OCI-LY1 (cell line): ENCODE results near the gene COL15A1.

Experiments
- H2AFZ ChIP-seq: fragments of 200-600 bp; sonication (generic), shearing (Covaris generic); 2 replicates; pipeline ENCODE4 v1.6.0; 2014; ENCODE audit warnings: antibody characterized with exemption, mild to moderate bottlenecking, low read length
- H3F3A ChIP-seq: fragments of 200-600 bp; sonication (generic), shearing (Covaris generic); 2 replicates; pipeline ENCODE4 v1.6.0; 2014; ENCODE audit warnings: mild to moderate bottlenecking, antibody characterized with exemption, low read length, moderate library complexity; ENCODE audit not compliant: insufficient read depth
- H3K27ac ChIP-seq: fragments of 200-600 bp; sonication (generic); 2 replicates; pipeline ENCODE4 v1.5.1; 2014; ENCODE audit warnings: low read length, mixed run types, mild to moderate bottlenecking, low read depth; ENCODE audit not compliant: poor library complexity, severe bottlenecking
- H3K27me3 ChIP-seq: fragments of 200-600 bp; sonication (generic); 2 replicates; pipeline ENCODE4 v1.6.0; 2014; ENCODE audit warnings: antibody characterized with exemption, mild to moderate bottlenecking, low read length, moderate library complexity; ENCODE audit not compliant: insufficient read depth
- H3K36me3 ChIP-seq: fragments of 200-600 bp; sonication (generic); 2 replicates; pipeline ENCODE4 v1.6.1; 2014; ENCODE audit warnings: mild to moderate bottlenecking, antibody characterized with exemption, low read length, moderate library complexity, mixed read lengths; ENCODE audit not compliant: insufficient read depth
- H3K4me1 ChIP-seq: fragments of 200-600 bp; sonication (generic); 2 replicates; pipeline ENCODE4 v1.5.1; 2014; ENCODE audit warnings: mild to moderate bottlenecking, low read length, moderate library complexity; ENCODE audit not compliant: insufficient read depth, severe bottlenecking
- H3K4me2 ChIP-seq: fragments of 200-600 bp; sonication (generic), shearing (Covaris generic); 2 replicates; pipeline ENCODE4 v1.6.1; 2014; ENCODE audit warnings: low read length
- H3K4me3 ChIP-seq: fragments of 200-600 bp; sonication (generic); 2 replicates; pipeline ENCODE4 v1.5.1; 2014; ENCODE audit warnings: low read length, low read depth, mild to moderate bottlenecking, mixed read lengths; ENCODE audit not compliant: poor library complexity, severe bottlenecking
- H3K79me2 ChIP-seq: fragments of 200-600 bp; shearing (Covaris generic); 2 replicates; pipeline ENCODE4 v1.6.1; 2016; ENCODE audit warnings: mixed run types, low read length, mixed read lengths; ENCODE audit not compliant: insufficient read depth
- H3K9ac ChIP-seq: fragments of 200-600 bp; sonication (generic), shearing (Covaris generic); 2 replicates; pipeline ENCODE4 v1.6.1; 2014; ENCODE audit warnings: mild to moderate bottlenecking, low read length, mixed read lengths
- H3K9me2 ChIP-seq: fragments of 200-600 bp; sonication (generic), shearing (Covaris generic); 2 replicates; pipeline ENCODE4 v1.6.1; 2014; ENCODE audit warnings: low read depth, mild to moderate bottlenecking, low read length, mixed read lengths
- H3K9me3 ChIP-seq: fragments of 200-600 bp; shearing (Covaris generic); 2 replicates; pipeline ENCODE4 v1.6.1; 2014; ENCODE audit warnings: low read length, mixed read lengths
- H4K20me1 ChIP-seq: fragments of 200-600 bp; sonication (generic), shearing (Covaris generic); 2 replicates; pipeline ENCODE4 v1.6.0; 2016; ENCODE audit warnings: mild to moderate bottlenecking, low read length; ENCODE audit not compliant: insufficient read depth
- CTCF ChIP-seq: fragments of 200-600 bp; sonication (generic), shearing (Covaris generic); IDR thresholded peaks from 2 replicates; pipeline ENCODE4 v1.5.1; 2017; ENCODE audit warnings: mild to moderate bottlenecking, antibody characterized with exemption, low read length, moderate library complexity, mixed read lengths
- EZH2 ChIP-seq: fragments of 200-600 bp; sonication (generic), shearing (Covaris generic); IDR thresholded peaks from 2 replicates; pipeline ENCODE4 v1.8.0; 2017; ENCODE audit warnings: borderline replicate concordance, mixed run types, mild to moderate bottlenecking, antibody characterized with exemption, low read length, moderate library complexity, mixed read lengths

Gene COL15A1

GRCh38 chr9:99101271-99101670, 157.6 kb downstream of the COL15A1 start:
- Histone ChIP-seq H3K9me2 (no peaks in the 10 kb centered on the region), H3K9ac (no peak overlapping the region), H3K4me1 (peaks cover 12% of the 10 kb centered on the region), H3K4me2 (no peak overlapping the region), H3K27me3 (no peaks in the 10 kb centered on the region), H3K36me3 (no peaks in the 10 kb centered on the region), H3K4me3 (no peak overlapping the region), H2AFZ (no peak overlapping the region), H4K20me1 (no peaks in the 10 kb centered on the region), H3F3A (no peaks in the 10 kb centered on the region), H3K9me3 (no peaks in the 10 kb centered on the region), H3K79me2 (peaks cover 7% of the 10 kb centered on the region), H3K27ac (no peak overlapping the region)
- no peak for TF ChIP-seq CTCF
- TF ChIP-seq EZH2 = no peak

GRCh38 chr9:99101812-99102211, 158.1 kb downstream of the COL15A1 start:
- Histone ChIP-seq H3K9ac (no peak overlapping the region), H3K4me2 (no peak overlapping the region), H3K36me3 (no peaks in the 10 kb centered on the region), H3K79me2 (peaks cover 13% of the 10 kb centered on the region), H3K4me3 (no peak overlapping the region), H3F3A (no peaks in the 10 kb centered on the region), H3K9me3 (no peaks in the 10 kb centered on the region), H3K27me3 (no peaks in the 10 kb centered on the region), H3K27ac (no peak overlapping the region), H3K9me2 (no peaks in the 10 kb centered on the region), H3K4me1 (peaks cover 17% of the 10 kb centered on the region), H2AFZ (no peak overlapping the region), H4K20me1 (no peaks in the 10 kb centered on the region)
- TF ChIP-seq CTCF = no peak
- TF ChIP-seq EZH2 = no peak

- no peaks in the 10 kb centered on the region for H4K20me1 ChIP-seq
- no peaks in the 10 kb centered on the region for H3K36me3 ChIP-seq
- no peak overlapping the region for H3K27ac ChIP-seq
- no peaks in the 10 kb centered on the region for H3F3A ChIP-seq
- no peaks in the 10 kb centered on the region for H3K9me3 ChIP-seq
- TF ChIP-seq CTCF (no peak), EZH2 (no peak)
- no peaks in the 10 kb centered on the region for H3K9me2 ChIP-seq
- no peaks in the 10 kb centered on the region for H3K27me3 ChIP-seq
- H3K4me2 ChIP-seq = no peak overlapping the region
- no peak overlapping the region for H3K4me3 ChIP-seq
- no peak overlapping the region for H3K9ac ChIP-seq
- H2AFZ ChIP-seq = no peak overlapping the region
- peaks cover 32% of the 10 kb centered on the region for H3K4me1 ChIP-seq
- H3K79me2 ChIP-seq = peaks cover 27% of the 10 kb centered on the region
These were observed 159.6 kb downstream of the COL15A1 start for GRCh38 chr9:99103054-99103895.
